ENCODE data around the gene UQCC3. TPM values are rescaled to one million over a fixed set of nuclear protein-coding genes. Genes with fewer than 3 reads are reported as not detected.

UQCC3 gene
- total and polyA plus RNA-seq, 2 of the 13 experiments (the other 11 are each of a cell fraction or from before 2014, with no cell fraction given) = 7.7 to 16.0 TPM

DNA sequence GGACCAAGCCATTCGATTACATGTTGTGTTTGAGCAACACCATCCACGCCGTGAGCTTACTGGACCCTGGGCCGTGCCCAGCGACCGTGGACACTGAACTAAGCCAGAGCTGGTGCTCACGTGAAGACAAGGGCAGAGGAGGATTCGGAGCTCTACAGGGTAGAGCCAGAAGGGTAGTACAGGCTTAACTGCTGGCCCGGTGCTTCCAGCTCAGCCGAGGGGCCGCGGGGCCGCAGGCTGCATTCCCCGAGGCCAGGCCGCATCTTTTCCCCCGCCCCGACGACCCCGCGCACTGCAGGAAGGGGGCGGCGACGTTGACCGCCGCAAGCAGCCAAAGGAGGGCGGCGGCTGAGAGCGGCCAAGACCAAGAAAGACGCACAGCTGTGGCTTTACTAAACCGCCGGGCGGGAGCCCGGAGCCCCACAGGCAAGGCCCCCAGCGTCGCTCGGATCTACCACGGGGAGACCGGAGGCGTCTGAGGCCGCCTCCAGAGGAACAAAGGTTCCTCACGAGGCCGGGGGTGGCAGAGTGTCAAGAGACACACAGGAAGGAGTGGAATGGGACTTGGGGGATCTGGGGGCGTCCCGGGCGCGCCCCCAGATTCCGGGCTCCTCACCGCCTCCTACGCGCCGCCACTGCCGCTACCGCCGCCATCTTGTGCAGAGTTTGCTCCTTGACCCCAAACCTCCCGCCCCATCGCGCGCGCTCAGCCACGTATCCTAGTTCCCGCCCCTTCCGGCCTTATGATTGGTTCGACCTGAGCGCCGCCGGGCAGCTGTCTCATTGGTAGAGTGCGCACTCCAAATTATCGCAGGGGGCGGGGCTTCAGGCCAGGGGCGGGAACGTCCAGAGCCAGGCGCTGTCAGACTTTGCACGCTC, 25.3 kb upstream of the UQCC3 start, which contains the start of gene GANAB (continued):
- TF ChIP-seq ISL2 (CRISPR knock-in tag; IDR thresholded peaks at IDR 0.05) (0 out of 2 replicates have a peak, but pooled peaks have one; percentile 13), MXI1 (IDR thresholded peaks at IDR 0.05; ENCODE audit: borderline replicate concordance, low read depth, low read length) (peak; percentile 95; the same call in 2 of the 3 replicates), SOX13 (IDR thresholded peaks at IDR 0.05) (no peak), SOX13 (CRISPR knock-in tag; conservative IDR thresholded peaks at IDR 0.05 in 1 of 2, IDR thresholded peaks at IDR 0.05 in 1 of 2) (no peak), GFI1 (CRISPR knock-in tag; IDR thresholded peaks at IDR 0.05; ENCODE audit: borderline replicate concordance) (peak; percentile 56; the same call in 1 of the 2 replicates), NR3C1 (CRISPR knock-in tag; IDR thresholded peaks at IDR 0.05) (no peak), SALL2 (CRISPR knock-in tag; IDR thresholded peaks at IDR 0.05) (peak; percentile 37; the same call in 1 of the 2 replicates), TGIF2 (CRISPR knock-in tag; IDR thresholded peaks at IDR 0.05) (peak; percentile 74), ZBTB42 (CRISPR knock-in tag; IDR thresholded peaks at IDR 0.05) (peak; percentile 82; the same call in 1 of the 2 replicates), ZMYM2 (CRISPR knock-in tag; IDR thresholded peaks at IDR 0.05) (no peak), ZNF263 (CRISPR knock-in tag; IDR thresholded peaks at IDR 0.05) (0 out of 2 replicates have a peak, but pooled peaks have one; percentile 2), HOXA7 (CRISPR knock-in tag; IDR thresholded peaks at IDR 0.05) (no peak), PAWR (CRISPR knock-in tag; IDR thresholded peaks at IDR 0.05; ENCODE audit: borderline replicate concordance) (no peak), KAT2B (IDR thresholded peaks at IDR 0.05; ENCODE audit: borderline replicate concordance, low read depth, low read length) (no peak), ZNF841 (CRISPR knock-in tag; IDR thresholded peaks at IDR 0.05; ENCODE audit: borderline replicate concordance) (no peak)
- TF ChIP-seq, protein P1, sequence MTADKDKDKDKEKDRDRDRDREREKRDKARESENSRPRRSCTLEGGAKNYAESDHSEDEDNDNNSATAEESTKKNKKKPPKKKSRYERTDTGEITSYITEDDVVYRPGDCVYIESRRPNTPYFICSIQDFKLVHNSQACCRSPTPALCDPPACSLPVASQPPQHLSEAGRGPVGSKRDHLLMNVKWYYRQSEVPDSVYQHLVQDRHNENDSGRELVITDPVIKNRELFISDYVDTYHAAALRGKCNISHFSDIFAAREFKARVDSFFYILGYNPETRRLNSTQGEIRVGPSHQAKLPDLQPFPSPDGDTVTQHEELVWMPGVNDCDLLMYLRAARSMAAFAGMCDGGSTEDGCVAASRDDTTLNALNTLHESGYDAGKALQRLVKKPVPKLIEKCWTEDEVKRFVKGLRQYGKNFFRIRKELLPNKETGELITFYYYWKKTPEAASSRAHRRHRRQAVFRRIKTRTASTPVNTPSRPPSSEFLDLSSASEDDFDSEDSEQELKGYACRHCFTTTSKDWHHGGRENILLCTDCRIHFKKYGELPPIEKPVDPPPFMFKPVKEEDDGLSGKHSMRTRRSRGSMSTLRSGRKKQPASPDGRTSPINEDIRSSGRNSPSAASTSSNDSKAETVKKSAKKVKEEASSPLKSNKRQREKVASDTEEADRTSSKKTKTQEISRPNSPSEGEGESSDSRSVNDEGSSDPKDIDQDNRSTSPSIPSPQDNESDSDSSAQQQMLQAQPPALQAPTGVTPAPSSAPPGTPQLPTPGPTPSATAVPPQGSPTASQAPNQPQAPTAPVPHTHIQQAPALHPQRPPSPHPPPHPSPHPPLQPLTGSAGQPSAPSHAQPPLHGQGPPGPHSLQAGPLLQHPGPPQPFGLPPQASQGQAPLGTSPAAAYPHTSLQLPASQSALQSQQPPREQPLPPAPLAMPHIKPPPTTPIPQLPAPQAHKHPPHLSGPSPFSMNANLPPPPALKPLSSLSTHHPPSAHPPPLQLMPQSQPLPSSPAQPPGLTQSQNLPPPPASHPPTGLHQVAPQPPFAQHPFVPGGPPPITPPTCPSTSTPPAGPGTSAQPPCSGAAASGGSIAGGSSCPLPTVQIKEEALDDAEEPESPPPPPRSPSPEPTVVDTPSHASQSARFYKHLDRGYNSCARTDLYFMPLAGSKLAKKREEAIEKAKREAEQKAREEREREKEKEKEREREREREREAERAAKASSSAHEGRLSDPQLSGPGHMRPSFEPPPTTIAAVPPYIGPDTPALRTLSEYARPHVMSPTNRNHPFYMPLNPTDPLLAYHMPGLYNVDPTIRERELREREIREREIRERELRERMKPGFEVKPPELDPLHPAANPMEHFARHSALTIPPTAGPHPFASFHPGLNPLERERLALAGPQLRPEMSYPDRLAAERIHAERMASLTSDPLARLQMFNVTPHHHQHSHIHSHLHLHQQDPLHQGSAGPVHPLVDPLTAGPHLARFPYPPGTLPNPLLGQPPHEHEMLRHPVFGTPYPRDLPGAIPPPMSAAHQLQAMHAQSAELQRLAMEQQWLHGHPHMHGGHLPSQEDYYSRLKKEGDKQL (CRISPR knock-in tag; IDR thresholded peaks at IDR 0.05; ENCODE audit: low read depth) = no peak
- TF ChIP-seq, protein P2, sequence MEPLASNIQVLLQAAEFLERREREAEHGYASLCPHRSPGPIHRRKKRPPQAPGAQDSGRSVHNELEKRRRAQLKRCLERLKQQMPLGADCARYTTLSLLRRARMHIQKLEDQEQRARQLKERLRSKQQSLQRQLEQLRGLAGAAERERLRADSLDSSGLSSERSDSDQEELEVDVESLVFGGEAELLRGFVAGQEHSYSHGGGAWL (CRISPR knock-in tag; IDR thresholded peaks at IDR 0.05) = no peak; the same call in 1 of the 2 replicates
- TF ChIP-seq, protein P3, sequence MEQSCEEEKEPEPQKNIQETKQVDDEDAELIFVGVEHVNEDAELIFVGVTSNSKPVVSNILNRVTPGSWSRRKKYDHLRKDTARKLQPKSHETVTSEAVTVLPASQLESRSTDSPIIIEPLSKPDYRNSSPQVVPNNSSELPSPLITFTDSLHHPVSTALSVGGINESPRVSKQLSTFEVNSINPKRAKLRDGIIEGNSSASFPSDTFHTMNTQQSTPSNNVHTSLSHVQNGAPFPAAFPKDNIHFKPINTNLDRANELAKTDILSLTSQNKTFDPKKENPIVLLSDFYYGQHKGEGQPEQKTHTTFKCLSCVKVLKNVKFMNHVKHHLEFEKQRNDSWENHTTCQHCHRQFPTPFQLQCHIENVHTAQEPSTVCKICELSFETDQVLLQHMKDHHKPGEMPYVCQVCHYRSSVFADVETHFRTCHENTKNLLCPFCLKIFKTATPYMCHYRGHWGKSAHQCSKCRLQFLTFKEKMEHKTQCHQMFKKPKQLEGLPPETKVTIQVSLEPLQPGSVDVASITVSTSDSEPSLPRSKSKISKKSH (CRISPR knock-in tag; IDR thresholded peaks at IDR 0.05; ENCODE audit: borderline replicate concordance) = peak; percentile 57
- TF ChIP-seq, protein P4, sequence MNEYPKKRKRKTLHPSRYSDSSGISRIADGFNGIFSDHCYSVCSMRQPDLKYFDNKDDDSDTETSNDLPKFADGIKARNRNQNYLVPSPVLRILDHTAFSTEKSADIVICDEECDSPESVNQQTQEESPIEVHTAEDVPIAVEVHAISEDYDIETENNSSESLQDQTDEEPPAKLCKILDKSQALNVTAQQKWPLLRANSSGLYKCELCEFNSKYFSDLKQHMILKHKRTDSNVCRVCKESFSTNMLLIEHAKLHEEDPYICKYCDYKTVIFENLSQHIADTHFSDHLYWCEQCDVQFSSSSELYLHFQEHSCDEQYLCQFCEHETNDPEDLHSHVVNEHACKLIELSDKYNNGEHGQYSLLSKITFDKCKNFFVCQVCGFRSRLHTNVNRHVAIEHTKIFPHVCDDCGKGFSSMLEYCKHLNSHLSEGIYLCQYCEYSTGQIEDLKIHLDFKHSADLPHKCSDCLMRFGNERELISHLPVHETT (CRISPR knock-in tag; conservative IDR thresholded peaks at IDR 0.05) = no peak
